ENCODE results near the gene BID. TPM values are rescaled to one million over a fixed set of nuclear protein-coding genes. Genes with fewer than 3 reads are reported as not detected.

BID gene
- total and polyA plus RNA-seq, 2 of the 8 experiments (the other 6 are each of a cell fraction or from before 2014, with no cell fraction given), result 39.3 to 114 TPM

DNA sequence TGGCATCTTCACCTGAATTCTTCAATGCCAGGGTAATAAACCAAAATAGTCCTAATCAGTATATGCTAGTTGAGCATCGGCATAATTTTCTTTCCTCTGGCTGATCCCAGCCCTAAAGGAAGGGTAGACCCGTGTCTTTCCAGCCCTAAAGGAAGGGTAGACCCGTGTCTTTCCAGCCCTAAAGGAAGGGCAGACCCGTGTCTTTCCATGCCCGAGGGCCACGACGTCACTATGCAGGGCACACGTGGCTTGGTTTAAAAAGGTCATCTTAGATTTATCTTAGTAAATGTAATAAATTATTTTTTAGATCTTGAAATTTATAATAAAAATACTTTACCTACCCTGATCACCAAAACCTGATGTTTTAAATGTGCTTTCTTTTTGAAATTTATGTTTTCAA, 45.5 kb downstream of the BID start:
- TF ChIP-seq SRF (IDR thresholded peaks at IDR 0.05; ENCODE audit: low read depth, low read length) (no peak), RBBP5 (IDR thresholded peaks at IDR 0.05; ENCODE audit: borderline replicate concordance, low read depth, low read length) (no peak), BRCA1 (IDR thresholded peaks at IDR 0.05; ENCODE audit: low read depth, low read length) (no peak), JUN (IDR thresholded peaks at IDR 0.05; ENCODE audit: low read depth, low read length) (no peak), ZNF274 (IDR thresholded peaks at IDR 0.05; ENCODE audit: borderline replicate concordance, extremely low read depth, low read length) (no peak), SP2 (IDR thresholded peaks at IDR 0.05; ENCODE audit: low read length) (no peak)
- H3K23me2 ChIP-seq (ENCODE audit: low read depth, low read length), result no peaks in the 10 kb centered on the region
- no peaks in the 10 kb centered on the region for H3K79me2 ChIP-seq (ENCODE audit: control insufficient read depth in 1 of 2, insufficient read depth in 2 of 2, low read length in 2 of 2)
- no peaks in the 10 kb centered on the region; the same call in 1 of the 2 replicates for H3K79me1 ChIP-seq (ENCODE audit: low read depth, low read length)
- H2AFZ ChIP-seq (ENCODE audit: low read length), result no peak overlapping the region
- POLR2A ChIA-PET (ENCODE audit: partially characterized antibody), result no interaction called here
- no peak overlapping the region for H3K9ac ChIP-seq (replicated peaks in 1 of 4; ENCODE audit: extremely low read depth in 1 of 4, low read depth in 3 of 4, low read length in 3 of 4)
- no peak overlapping the region for H3K23ac ChIP-seq (ENCODE audit: insufficient read length)
- no peak overlapping the region for H3K27ac ChIP-seq (ENCODE audit: low read depth, low read length)
- 92% methylated on average over 8 of the region's 8 CpGs; no CpG with 5 or more reads in 1 of the 2 experiments for WGBS, 2 experiments (ENCODE audit: extremely low coverage in 1 of 2, insufficient coverage in 1 of 2, insufficient read length in 1 of 2, insufficient replicate concordance in 2 of 2, low coverage in 1 of 2, low lambda C conversion rate in 2 of 2, missing lambda C conversion rate in 1 of 2)
- FAIRE-seq (no peak), DNase-seq (ENCODE audit: low read depth in 1 of 2, low spot score in 2 of 2) (no peak)
- H3K56ac ChIP-seq (replicated peaks; ENCODE audit: insufficient read length, low read depth, low read length), result no peak overlapping the region
- no peak overlapping the region for H3K18ac ChIP-seq (ENCODE audit: extremely low read depth, low read length)
- H4K20me1 ChIP-seq (replicated peaks in 1 of 2; ENCODE audit: control insufficient read depth in 1 of 2, insufficient read depth in 2 of 2, low read length in 2 of 2), result no peaks in the 10 kb centered on the region
- H2BK5ac ChIP-seq (ENCODE audit: low read depth, low read length), result no peak overlapping the region
- H3K14ac ChIP-seq (ENCODE audit: insufficient read length), result no peak overlapping the region
- H2BK20ac ChIP-seq (ENCODE audit: low read length), result no peak overlapping the region
- H2AK5ac ChIP-seq (ENCODE audit: low read depth, low read length), result no peak overlapping the region
- H3K4ac ChIP-seq (replicated peaks; ENCODE audit: insufficient read length, low read depth, low read length), result no peak overlapping the region
- no peak overlapping the region for H4K91ac ChIP-seq (replicated peaks; ENCODE audit: insufficient read length, low read length)
- CTCF ChIA-PET (ENCODE audit: partially characterized antibody), result no interaction called here
- peaks cover 0 to 18% (median 8%) of the 10 kb centered on the region in 4 experiments; a peak in 7 of 8 replicates for H3K36me3 ChIP-seq (ENCODE audit: control insufficient read depth in 2 of 4, insufficient read depth in 4 of 4, low read length in 3 of 4)
- no peak overlapping the region for H4K5ac ChIP-seq (ENCODE audit: insufficient read length, low read depth, low read length)
- H3K27me3 ChIP-seq (replicated peaks in 1 of 4; ENCODE audit: control insufficient read depth in 3 of 4, extremely low read depth in 1 of 4, insufficient read depth in 3 of 4, low read length in 3 of 4), result no peaks in the 10 kb centered on the region
- no peak overlapping the region for H3K4me3 ChIP-seq (ENCODE audit: extremely low read depth in 1 of 4, insufficient read depth in 2 of 4, low read depth in 3 of 4, low read length in 4 of 4)
- H2BK120ac ChIP-seq (replicated peaks; ENCODE audit: low read depth, low read length), result no peak overlapping the region
- no peaks in the 10 kb centered on the region for H3K9me3 ChIP-seq (ENCODE audit: insufficient read depth in 2 of 2, low read depth in 1 of 2, low read length in 1 of 2)
- no peak overlapping the region for H3K4me2 ChIP-seq (ENCODE audit: insufficient read depth in 1 of 2, low read depth in 2 of 2, low read length in 2 of 2)
- no peak overlapping the region for H4K8ac ChIP-seq (ENCODE audit: extremely low read depth, insufficient read depth, low read length)
- no peaks in the 10 kb centered on the region for H3K4me1 ChIP-seq (replicated peaks in 1 of 4; ENCODE audit: control insufficient read depth in 3 of 4, insufficient read depth in 4 of 4, low read length in 3 of 4)
- no peak overlapping the region for H2BK15ac ChIP-seq (ENCODE audit: low read length)
- H2BK12ac ChIP-seq (ENCODE audit: low read depth, low read length), result no peak overlapping the region
